Aorta (tissue), 5 donors: ENCODE data around the gene NEU4. TPM values are rescaled to one million over a fixed set of nuclear protein-coding genes. Genes with fewer than 3 reads are reported as not detected.
"Not testable (repeated sequence)": the region's sequence is repeated elsewhere in the genome, so short reads cannot be mapped to it uniquely, and the experiment has no call there.

Experiments
- ATAC-seq: fragments of 200-7000 bp; cut with Tn5 transposase; one replicate; pipeline ENCODE4 v1.9.1; 2022; ENCODE audit warnings: moderate library complexity; ENCODE audit not compliant: low FRiP score
- DNase-seq, 2 donors: peaks; one replicate each; pipeline ENCODE4 v3.0.0-alpha.2; 2020
- H3K27ac ChIP-seq, 2 donors: one replicate each; pipeline ENCODE4 v1.5.1; 2013; ENCODE audit warnings: low read length in 2 of 2, mild to moderate bottlenecking in 2 of 2, moderate library complexity in 2 of 2, control low read depth in 1 of 2, inconsistent platforms in 1 of 2, low read depth in 1 of 2
- H3K27me3 ChIP-seq, 2 donors: one replicate each; pipeline ENCODE4 v1.6.1; 2013; ENCODE audit warnings: control low read depth in 1 of 2, low read length in 1 of 2, mild to moderate bottlenecking in 1 of 2, moderate library complexity in 1 of 2; ENCODE audit not compliant: insufficient read depth in 2 of 2, control insufficient read depth in 1 of 2
- H3K36me3 ChIP-seq, 2 donors: one replicate each; pipeline ENCODE4 v1.6.1; 2013; ENCODE audit warnings: control low read depth in 1 of 2, low read length in 1 of 2, mild to moderate bottlenecking in 1 of 2; ENCODE audit not compliant: insufficient read depth in 2 of 2, control insufficient read depth in 1 of 2
- H3K4me1 ChIP-seq, 2 donors: one replicate each; pipeline ENCODE4 v1.6.1; 2013; ENCODE audit warnings: low read length in 2 of 2, control low read depth in 1 of 2, mild to moderate bottlenecking in 1 of 2, moderate library complexity in 1 of 2; ENCODE audit not compliant: insufficient read depth in 2 of 2, control insufficient read depth in 1 of 2
- H3K4me3 ChIP-seq, 2 donors: one replicate each; pipeline ENCODE4 v1.5.1; 2013; ENCODE audit warnings: low read length in 2 of 2, control low read depth in 1 of 2, mild to moderate bottlenecking in 1 of 2
- H3K9me3 ChIP-seq: one replicate; pipeline ENCODE4 v1.6.1; 2013; ENCODE audit warnings: mild to moderate bottlenecking, low read length; ENCODE audit not compliant: control insufficient read depth
- WGBS, 2 donors: extraction: QIAGEN DNeasy Blood & Tissue Kit; methylation state at CpG; one replicate each; pipeline ENCODE4 v1.1.7; 2013; 5-methylcytosine and 5-hydroxymethylcytosine counted together
- intact Hi-C, 2 donors: fragments of 100-400 bp; cut with DNase I; formaldehyde crosslinking; loops; one replicate each; pipeline versions ENCODE4 v1.14.2 to v1.15.0; 2022
- polyA plus RNA-seq, 2 donors: library from polyadenylated mRNA; stranded (reverse); fragments of 200-250 nt; gene quantifications; one replicate each; pipeline ENCODE4 v1.2.3, GENCODE V29; 2013
- total RNA-seq, 2 donors: library from RNA; stranded (reverse); fragmentation: NEBNext Ultra II Directional; extraction: Animal tissue kit (Norgen Biotek cat#: 25700); gene quantifications; one replicate each; pipeline ENCODE4 v1.2.1, GENCODE V29; 2021
- donor health status: healthy with polysubstance abuse.
- donor health status: Bipolar disorder and iron deficiency.
- donor health status: DM: no; HTN: no; CAD: no.
- donor health status: DM: no; HTN: no; CAD: no.
- donor health status: DM: yes; HTN: yes; CAD: no.

The NEU4 gene
- total and polyA plus RNA-seq, 4 donors, result 0.26 to 6.4 TPM; not detected in 2

- H3K27me3 ChIP-seq, H3K36me3 ChIP-seq, intact Hi-C loops, H3K4me1 ChIP-seq, H3K9me3 ChIP-seq, ATAC-seq, H3K27ac ChIP-seq, H3K4me3 ChIP-seq: not testable (repeated sequence)
- WGBS, 2 donors, result 85 to 87% methylated on average over 27 of the region's 27 CpGs
- peak; percentile 38 to 63 for DNase-seq
Observed at GRCh38 chr2:241819947-241820624, 11.1 kb downstream of the NEU4 start.

- Histone ChIP-seq H3K4me1 (no peaks in the 10 kb centered on the region), H3K36me3 (no peaks in the 10 kb centered on the region), H3K4me3 (no peak overlapping the region), H3K27me3 (no peaks in the 10 kb centered on the region), H3K27ac (no peak overlapping the region), H3K9me3 (no peaks in the 10 kb centered on the region)
- ATAC-seq, result no peak
- intact Hi-C loops, result no loop called here
- peak; percentile 42 to 64 for DNase-seq
- 85 to 86% methylated on average over 29 to 31 of the region's 31 CpGs for WGBS, 2 donors
Observed at GRCh38 chr2:241820625-241821384, 11.8 kb downstream of the NEU4 start.

GRCh38 chr2:241821460-241822263, 12.7 kb downstream of the NEU4 start:
- H3K27me3 ChIP-seq, result no peaks in the 10 kb centered on the region
- no peaks in the 10 kb centered on the region for H3K36me3 ChIP-seq
- no peak for DNase-seq
- H3K9me3 ChIP-seq, result peaks cover 1% of the 10 kb centered on the region
- H3K4me1 ChIP-seq, result no peaks in the 10 kb centered on the region
- intact Hi-C loops, result no loop called here
- no peak overlapping the region for H3K4me3 ChIP-seq
- no peak overlapping the region for H3K27ac ChIP-seq
- WGBS, 2 donors, result 83 to 84% methylated on average over 28 of the region's 28 CpGs
- no peak for ATAC-seq

- Histone ChIP-seq H3K9me3 (peaks cover 6% of the 10 kb centered on the region), H3K4me3 (no peak overlapping the region), H3K4me1 (no peaks in the 10 kb centered on the region), H3K36me3 (no peaks in the 10 kb centered on the region), H3K27me3 (no peaks in the 10 kb centered on the region), H3K27ac (no peak overlapping the region)
- intact Hi-C loops, result no loop called here
- 63 to 75% methylated on average over 14 of the region's 14 CpGs for WGBS, 2 donors
- ATAC-seq (no peak), DNase-seq (no peak)
Observed at GRCh38 chr2:241822264-241822623, 13.3 kb downstream of the NEU4 start.

GRCh38 chr2:241823531-241824437, 14.8 kb downstream of the NEU4 start:
- H3K4me3 ChIP-seq, H3K27me3 ChIP-seq, DNase-seq, H3K4me1 ChIP-seq, ATAC-seq, intact Hi-C loops, H3K27ac ChIP-seq, H3K9me3 ChIP-seq, H3K36me3 ChIP-seq: not testable (repeated sequence)
- WGBS, 2 donors, result 86 to 90% methylated on average over 45 of the region's 45 CpGs

GRCh38 chr2:241827394-241827793, 18.4 kb downstream of the NEU4 start:
- H3K36me3 ChIP-seq, result no peaks in the 10 kb centered on the region
- 80 to 87% methylated on average over 2 of the region's 2 CpGs for WGBS, 2 donors
- intact Hi-C loops, result no loop called here

GRCh38 chr2:241833101-241833663, 24.2 kb downstream of the NEU4 start:
- H3K4me3 ChIP-seq, result no peak overlapping the region
- no peaks in the 10 kb centered on the region for H3K4me1 ChIP-seq
- H3K9me3 ChIP-seq, result no peaks in the 10 kb centered on the region
- WGBS, 2 donors, result 1 to 4% methylated on average over 13 of the region's 13 CpGs
- ATAC-seq (no peak), DNase-seq (no peak)
- intact Hi-C loops, result no loop called here
- H3K27me3 ChIP-seq, result no peaks in the 10 kb centered on the region
- no peaks in the 10 kb centered on the region for H3K36me3 ChIP-seq
- no peak overlapping the region for H3K27ac ChIP-seq

More at GRCh38 chr2:241827394-241827793, 18.4 kb downstream of the NEU4 start:
- DNase-seq (no peak), ATAC-seq (no peak)
- Histone ChIP-seq H3K27ac (no peak overlapping the region), H3K27me3 (no peaks in the 10 kb centered on the region), H3K9me3 (peaks cover 6% of the 10 kb centered on the region), H3K4me3 (no peak overlapping the region), H3K4me1 (no peaks in the 10 kb centered on the region)
